ENCODE measurements around the gene C16orf87.

Gene C16orf87

DNA sequence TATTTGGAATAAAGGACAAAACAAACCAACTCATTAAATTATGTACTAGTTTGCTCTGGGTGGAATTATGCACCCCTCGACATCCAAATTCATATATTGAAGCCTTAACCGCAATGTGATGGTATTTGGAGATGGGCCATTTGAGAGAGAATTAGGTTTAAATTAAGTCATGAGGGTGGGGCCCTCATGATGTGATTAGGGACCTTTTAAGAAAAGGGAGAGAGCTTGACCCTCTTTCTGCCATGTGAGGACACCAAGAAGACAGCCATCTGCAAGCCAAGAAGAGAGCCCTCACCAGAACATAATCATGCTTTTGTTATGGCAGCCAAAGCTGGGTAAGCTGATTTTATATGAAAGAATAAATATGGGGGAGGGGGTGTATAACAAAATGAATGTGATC is 2.0 kb downstream of the C16orf87 start:
- Mint-ChIP-seq H3K9me3 (no peaks in the 10 kb centered on the region), H3K27me3 (no peaks in the 10 kb centered on the region), H3K4me1 (peaks cover 48% of the 10 kb centered on the region), H3K4me3 (peak overlapping the region; percentile 100), H3K36me3 (ENCODE audit: low read depth) (peaks cover 10% of the 10 kb centered on the region), H3K27ac (peak overlapping the region; percentile 100)
- DNase-seq (no peak), ATAC-seq (no peak)

DNA sequence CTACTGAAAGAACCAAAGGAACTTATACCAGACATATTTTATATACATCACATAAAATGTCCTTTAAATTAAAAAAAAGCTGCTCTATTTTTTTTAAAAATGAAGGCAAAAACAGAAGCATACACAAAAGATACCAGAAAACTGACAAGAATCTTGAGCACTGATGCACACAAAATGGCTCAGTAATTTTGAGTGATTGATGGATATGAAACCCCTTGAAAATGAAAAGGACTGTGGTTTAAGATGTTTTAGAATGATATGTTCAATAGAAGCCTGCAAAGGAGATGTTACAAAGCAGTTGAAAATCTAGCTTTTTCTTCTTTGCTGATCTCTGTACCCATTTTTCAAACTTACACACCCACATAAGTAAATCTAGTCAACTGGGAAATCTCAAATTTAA is 2.7 kb downstream of the C16orf87 start:
- Mint-ChIP-seq H3K36me3 (ENCODE audit: low read depth) (peaks cover 15% of the 10 kb centered on the region), H3K9me3 (no peaks in the 10 kb centered on the region), H3K27ac (peak overlapping the region; percentile 100), H3K27me3 (no peaks in the 10 kb centered on the region), H3K4me3 (peak overlapping the region; percentile 37), H3K4me1 (peaks cover 52% of the 10 kb centered on the region)
- DNase-seq (no peak), ATAC-seq (no peak)

DNA sequence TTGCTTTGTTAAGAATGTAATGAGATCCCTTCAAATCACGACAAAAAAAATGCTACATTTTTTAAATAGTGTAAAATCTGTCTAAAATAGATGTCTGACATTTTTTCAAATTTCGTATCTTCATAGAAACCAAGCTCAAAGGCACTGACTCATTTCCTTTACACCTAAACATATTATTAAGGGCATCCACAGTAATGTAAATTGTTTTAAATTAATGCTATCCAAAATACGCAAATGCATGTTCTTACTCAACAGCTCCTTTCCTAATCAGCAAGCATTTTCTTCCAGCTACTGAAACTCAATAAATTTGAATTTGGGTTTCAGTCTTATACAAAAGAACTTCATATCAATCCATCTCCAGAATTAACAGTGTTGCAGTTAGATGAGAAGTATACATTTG is 4.3 kb downstream of the C16orf87 start:
- no peak for DNase-seq
- H3K27me3 Mint-ChIP-seq, result no peaks in the 10 kb centered on the region
- no peak for ATAC-seq
- H3K36me3 Mint-ChIP-seq (ENCODE audit: low read depth), result peaks cover 15% of the 10 kb centered on the region
- H3K9me3 Mint-ChIP-seq, result no peaks in the 10 kb centered on the region
- H3K4me3 Mint-ChIP-seq, result peak overlapping the region; percentile 33
- peaks cover 50% of the 10 kb centered on the region for H3K4me1 Mint-ChIP-seq
- H3K27ac Mint-ChIP-seq, result peak overlapping the region; percentile 38

DNA sequence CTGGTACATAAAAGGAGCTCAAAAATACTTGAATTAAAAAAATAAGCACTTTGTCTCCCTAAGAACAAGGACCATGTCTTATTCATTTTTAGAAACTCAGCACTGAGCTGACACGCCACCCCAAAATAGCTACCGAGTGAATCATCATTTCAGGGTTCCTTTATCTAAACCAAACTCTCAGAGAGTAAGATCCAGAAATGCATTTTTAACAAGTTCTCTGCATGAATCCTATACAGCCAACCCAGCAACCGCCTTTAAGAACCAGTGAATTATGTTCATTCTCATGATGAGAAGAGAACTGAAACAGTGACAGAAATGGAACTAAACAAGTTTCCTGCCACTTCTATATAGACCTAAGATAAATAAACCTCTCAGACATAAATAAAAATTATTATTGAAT is 8.7 kb downstream of the C16orf87 start:
- Mint-ChIP-seq H3K27ac (no peak overlapping the region), H3K36me3 (ENCODE audit: low read depth) (peaks cover 14% of the 10 kb centered on the region), H3K4me1 (peaks cover 28% of the 10 kb centered on the region), H3K9me3 (no peaks in the 10 kb centered on the region), H3K4me3 (no peak overlapping the region), H3K27me3 (no peaks in the 10 kb centered on the region)
- no peak for DNase-seq
- peak; percentile 87 for ATAC-seq

DNA sequence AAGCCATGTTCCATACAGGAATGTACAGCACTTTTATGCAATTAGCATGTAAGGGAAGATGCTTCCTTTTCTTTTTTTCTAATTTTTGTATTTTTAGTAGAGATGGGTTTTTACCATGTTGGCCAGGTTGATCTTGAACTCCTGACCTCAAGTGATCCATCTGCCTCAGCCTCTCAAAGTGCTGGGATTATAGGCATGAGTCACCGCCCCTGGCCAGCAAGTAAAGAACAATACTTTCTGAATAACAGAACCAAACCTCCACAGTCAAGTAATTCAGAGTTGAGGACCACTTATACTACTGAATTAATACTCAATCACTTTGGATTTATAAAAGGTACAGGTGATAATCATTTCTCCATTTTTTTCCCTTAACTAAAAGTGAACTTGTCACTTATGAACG is 13.0 kb downstream of the C16orf87 start:
- H3K36me3 Mint-ChIP-seq (ENCODE audit: low read depth), result peaks cover 33% of the 10 kb centered on the region
- peaks cover 5% of the 10 kb centered on the region for H3K9me3 Mint-ChIP-seq
- ATAC-seq (no peak), DNase-seq (no peak)
- peaks cover 38% of the 10 kb centered on the region for H3K4me1 Mint-ChIP-seq
- no peak overlapping the region for H3K27ac Mint-ChIP-seq
- no peak overlapping the region for H3K4me3 Mint-ChIP-seq
- no peaks in the 10 kb centered on the region for H3K27me3 Mint-ChIP-seq

DNA sequence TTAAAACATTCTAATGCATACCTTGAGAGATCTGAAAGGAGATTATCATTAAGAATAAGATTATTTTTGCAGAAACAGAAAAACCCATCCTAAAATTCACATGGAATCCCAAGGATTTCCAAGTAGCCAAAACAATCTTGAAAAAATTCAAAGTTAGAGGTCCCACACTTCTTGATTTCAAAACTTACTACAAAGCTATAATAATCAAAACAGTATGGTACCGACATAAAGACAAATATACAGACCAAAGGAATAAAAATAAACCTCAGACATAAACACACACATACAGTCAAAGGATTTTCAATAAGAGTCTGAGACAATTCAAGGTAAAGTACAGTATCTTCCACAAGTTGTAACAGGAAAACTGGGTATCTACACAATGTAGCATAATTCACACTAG is 16.2 kb downstream of the C16orf87 start:
- H3K4me1 Mint-ChIP-seq, result peaks cover 46% of the 10 kb centered on the region
- H3K4me3 Mint-ChIP-seq, result no peak overlapping the region
- DNase-seq (no peak), ATAC-seq (no peak)
- H3K27ac Mint-ChIP-seq, result no peak overlapping the region
- peaks cover 38% of the 10 kb centered on the region for H3K36me3 Mint-ChIP-seq (ENCODE audit: low read depth)
- H3K9me3 Mint-ChIP-seq, result peaks cover 5% of the 10 kb centered on the region
- H3K27me3 Mint-ChIP-seq, result no peaks in the 10 kb centered on the region

DNA sequence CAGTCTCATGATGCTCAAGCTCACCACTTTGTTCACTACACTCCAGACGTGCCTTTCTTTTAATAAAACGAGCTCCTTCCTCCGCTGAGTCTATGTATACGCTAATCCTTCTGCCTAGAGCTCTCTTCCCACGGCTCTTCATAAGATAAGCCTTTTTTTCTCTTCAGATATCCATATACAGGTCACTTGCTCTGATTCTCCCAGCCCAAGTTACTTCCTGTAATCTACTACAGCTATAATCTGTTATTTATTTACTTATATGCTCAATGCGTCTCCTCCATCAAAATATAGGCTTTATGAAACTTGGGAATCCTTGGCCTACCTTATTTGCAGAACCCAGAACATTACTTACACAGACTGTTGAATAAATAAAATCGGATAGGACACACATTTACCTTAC is 17.4 kb downstream of the C16orf87 start:
- H3K4me3 Mint-ChIP-seq, result no peak overlapping the region
- no peak overlapping the region for H3K27ac Mint-ChIP-seq
- peaks cover 5% of the 10 kb centered on the region for H3K9me3 Mint-ChIP-seq
- DNase-seq, result no peak
- no peak for ATAC-seq
- no peaks in the 10 kb centered on the region for H3K27me3 Mint-ChIP-seq
- H3K36me3 Mint-ChIP-seq (ENCODE audit: low read depth), result peaks cover 38% of the 10 kb centered on the region
- H3K4me1 Mint-ChIP-seq, result peaks cover 45% of the 10 kb centered on the region

DNA sequence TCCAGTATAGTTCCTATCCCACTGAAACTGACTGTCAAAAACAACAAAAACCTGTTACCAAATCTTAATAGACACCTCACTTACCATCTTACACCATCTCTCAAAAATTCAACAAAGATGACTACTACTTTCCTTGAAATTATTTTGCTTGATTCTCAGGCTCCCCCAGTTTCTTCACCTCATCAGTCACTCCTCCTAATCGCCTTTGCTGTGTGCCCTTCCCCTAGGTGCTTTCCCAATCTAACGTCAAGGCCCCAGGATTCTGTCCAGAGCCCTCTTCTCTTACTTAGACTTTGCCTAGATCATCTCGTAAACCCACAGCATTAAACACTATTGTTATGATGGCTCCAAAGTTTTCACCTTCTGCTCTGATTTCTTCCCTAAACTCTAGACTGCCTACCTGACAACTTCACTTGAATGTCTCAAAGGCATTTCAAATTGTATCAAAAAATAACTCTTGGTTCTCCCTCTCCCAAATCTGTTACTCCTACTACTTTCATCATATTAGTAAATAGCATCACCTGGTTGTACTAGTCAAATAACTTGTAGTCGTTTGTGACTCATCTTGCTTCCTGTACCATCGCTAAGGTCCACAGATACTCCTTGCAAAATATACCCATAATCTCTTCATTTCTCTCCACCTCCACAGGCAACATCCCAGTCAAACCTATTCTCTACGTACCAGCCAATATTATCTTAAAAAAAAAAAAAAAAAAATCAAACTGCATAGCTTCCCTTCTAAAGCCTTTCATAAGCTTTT is 18.0 kb downstream of the C16orf87 start:
- Mint-ChIP-seq H3K36me3 (ENCODE audit: low read depth) (peaks cover 45% of the 10 kb centered on the region), H3K9me3 (peaks cover 5% of the 10 kb centered on the region), H3K4me1 (peaks cover 42% of the 10 kb centered on the region), H3K27ac (peak overlapping the region; percentile 21), H3K27me3 (no peaks in the 10 kb centered on the region), H3K4me3 (no peak overlapping the region)
- ATAC-seq (peak; percentile 75), DNase-seq (no peak)

DNA sequence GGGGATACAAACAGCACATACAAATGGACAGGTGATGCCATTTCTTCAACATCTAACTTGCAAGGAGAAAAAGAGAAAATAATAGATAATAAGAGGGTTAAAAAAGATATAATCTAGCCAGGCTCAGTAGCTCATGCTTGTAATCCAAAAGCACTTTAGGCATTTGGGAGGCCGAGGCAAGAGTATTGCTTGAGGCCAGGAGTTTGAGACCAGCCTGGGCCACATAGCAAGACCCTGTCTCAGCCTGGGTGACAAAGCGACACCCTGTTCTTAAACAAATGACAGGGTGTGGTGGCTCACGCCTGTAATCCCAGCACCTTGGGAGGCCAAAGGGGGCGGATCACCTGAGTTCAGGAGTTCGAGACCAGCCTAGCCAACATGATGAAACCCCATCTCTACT is 19.3 kb downstream of the C16orf87 start:
- H3K9me3 Mint-ChIP-seq, result peaks cover 5% of the 10 kb centered on the region
- ATAC-seq (no peak), DNase-seq (no peak)
- H3K27ac Mint-ChIP-seq, result no peak overlapping the region
- no peaks in the 10 kb centered on the region for H3K27me3 Mint-ChIP-seq
- peaks cover 41% of the 10 kb centered on the region for H3K36me3 Mint-ChIP-seq (ENCODE audit: low read depth)
- H3K4me3 Mint-ChIP-seq, result no peak overlapping the region
- H3K4me1 Mint-ChIP-seq, result peaks cover 36% of the 10 kb centered on the region

DNA sequence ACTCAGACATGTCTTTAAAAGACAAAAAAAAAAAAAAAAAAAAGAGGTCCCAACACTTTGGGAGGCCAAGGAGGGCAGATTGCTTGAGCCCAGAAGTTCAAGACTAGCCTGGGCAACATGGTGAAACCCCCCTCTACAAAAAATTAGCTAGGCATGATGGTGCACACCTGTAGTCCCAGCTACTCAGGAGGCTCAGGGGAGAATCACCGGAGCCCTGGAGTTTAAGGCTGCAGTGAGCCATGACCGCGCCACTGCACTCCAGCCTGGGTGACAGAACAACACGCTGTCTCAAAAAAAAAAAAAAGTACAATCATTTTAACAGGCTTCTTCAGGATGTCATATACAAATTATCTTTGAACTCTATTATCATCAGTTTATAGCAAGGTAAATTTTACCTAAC is 22.0 kb downstream of the C16orf87 start:
- no peak overlapping the region for H3K4me3 Mint-ChIP-seq
- no peak for ATAC-seq
- no peak overlapping the region for H3K27ac Mint-ChIP-seq
- no peaks in the 10 kb centered on the region for H3K27me3 Mint-ChIP-seq
- peaks cover 29% of the 10 kb centered on the region for H3K36me3 Mint-ChIP-seq (ENCODE audit: low read depth)
- peaks cover 20% of the 10 kb centered on the region for H3K4me1 Mint-ChIP-seq
- no peak for DNase-seq
- H3K9me3 Mint-ChIP-seq, result peaks cover 5% of the 10 kb centered on the region

DNA sequence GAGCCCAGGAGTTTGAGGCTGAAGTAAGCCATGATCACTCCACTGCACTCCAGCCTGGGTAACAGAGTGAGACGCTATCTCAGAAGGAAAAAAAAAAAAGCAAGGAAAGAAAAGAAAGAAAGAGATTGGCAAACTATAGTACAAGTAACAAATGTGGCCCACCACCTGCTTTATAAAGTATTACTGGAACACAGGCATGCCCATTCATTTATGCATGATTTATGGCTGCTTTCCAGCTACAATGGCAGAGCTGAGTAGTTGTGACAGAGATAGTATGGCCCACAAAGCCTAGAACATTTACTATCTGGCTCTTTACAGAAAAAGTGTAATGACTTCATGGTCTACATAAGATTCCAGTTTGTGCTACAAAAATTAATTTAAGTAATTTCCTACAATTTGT is 23.6 kb downstream of the C16orf87 start:
- Mint-ChIP-seq H3K27ac (no peak overlapping the region), H3K4me3 (no peak overlapping the region), H3K36me3 (ENCODE audit: low read depth) (peaks cover 31% of the 10 kb centered on the region), H3K27me3 (no peaks in the 10 kb centered on the region), H3K9me3 (no peaks in the 10 kb centered on the region), H3K4me1 (peaks cover 13% of the 10 kb centered on the region)
- ATAC-seq (no peak), DNase-seq (no peak)

DNA sequence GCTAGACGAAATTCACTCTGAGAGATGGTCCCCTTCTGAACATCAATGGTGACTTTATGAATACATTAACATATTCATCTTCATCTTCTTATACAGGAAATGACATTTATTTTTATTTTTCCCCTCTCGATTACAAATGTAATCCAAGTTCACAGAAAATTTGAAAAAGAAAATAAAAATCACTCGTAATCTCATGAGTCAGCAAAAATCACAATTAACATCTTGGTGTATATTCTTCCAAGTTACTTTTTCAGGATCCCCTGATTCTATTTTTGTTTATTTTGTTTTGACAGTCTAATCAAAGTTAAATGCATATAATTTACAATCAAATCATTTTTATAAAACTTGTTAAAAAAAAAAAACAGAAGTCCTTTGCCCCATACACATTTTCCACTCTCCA is 27.6 kb downstream of the C16orf87 start:
- no peak overlapping the region for H3K4me3 Mint-ChIP-seq
- no peaks in the 10 kb centered on the region for H3K27me3 Mint-ChIP-seq
- ATAC-seq (no peak), DNase-seq (no peak)
- peaks cover 31% of the 10 kb centered on the region for H3K36me3 Mint-ChIP-seq (ENCODE audit: low read depth)
- no peak overlapping the region for H3K27ac Mint-ChIP-seq
- H3K9me3 Mint-ChIP-seq, result no peaks in the 10 kb centered on the region
- H3K4me1 Mint-ChIP-seq, result peaks cover 11% of the 10 kb centered on the region

DNA sequence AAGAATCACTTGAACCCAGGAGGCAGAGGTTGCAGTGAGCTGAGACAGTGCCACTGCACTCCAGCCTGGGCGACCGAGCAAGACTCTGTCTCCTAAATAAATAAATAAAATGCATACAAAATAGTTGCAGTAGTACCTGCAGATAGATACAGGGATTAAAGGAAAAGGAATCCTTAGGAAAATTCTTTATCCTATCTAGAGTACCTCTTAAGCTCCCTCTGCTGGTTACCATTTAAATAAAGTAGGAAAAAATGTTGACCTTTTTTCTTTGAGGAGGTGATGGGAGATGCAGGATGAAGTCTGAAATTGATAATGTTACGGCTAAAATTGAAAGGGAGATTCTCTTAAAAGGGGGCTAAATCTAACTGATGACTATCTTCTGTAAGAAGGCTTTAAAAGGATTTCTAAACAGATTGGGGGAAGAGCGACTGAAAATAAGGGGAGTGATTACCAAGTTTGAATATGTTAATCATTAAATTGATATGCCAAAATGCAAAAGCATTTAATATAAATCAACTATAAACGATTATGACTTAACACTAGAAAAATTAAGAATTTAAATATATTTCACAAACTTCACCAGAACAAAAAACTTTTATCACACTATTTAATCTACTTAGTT is 29.4 kb downstream of the C16orf87 start:
- DNase-seq (no peak), ATAC-seq (no peak)
- Mint-ChIP-seq H3K4me1 (peaks cover 11% of the 10 kb centered on the region), H3K9me3 (peaks cover 4% of the 10 kb centered on the region), H3K36me3 (ENCODE audit: low read depth) (peaks cover 30% of the 10 kb centered on the region), H3K4me3 (no peak overlapping the region), H3K27ac (no peak overlapping the region), H3K27me3 (no peaks in the 10 kb centered on the region)

DNA sequence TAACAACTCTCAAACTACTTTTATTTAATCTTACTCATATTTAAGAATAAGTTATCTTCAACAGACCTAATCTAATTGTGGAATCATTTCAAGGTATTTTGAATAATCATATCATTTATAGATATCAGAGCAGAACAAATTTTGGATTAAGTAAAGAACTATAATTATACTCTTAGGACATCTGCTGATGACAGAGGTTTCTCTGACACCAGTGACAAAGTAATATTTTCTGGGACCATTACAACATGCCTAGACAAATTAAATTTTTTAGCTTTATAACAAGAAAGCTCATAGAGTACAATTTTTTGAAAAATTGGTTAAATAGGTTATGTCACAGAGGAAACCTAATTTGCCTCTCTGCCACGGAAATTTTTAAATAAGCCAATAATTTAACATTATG is 30.5 kb downstream of the C16orf87 start:
- H3K36me3 Mint-ChIP-seq (ENCODE audit: low read depth), result peaks cover 32% of the 10 kb centered on the region
- ATAC-seq (no peak), DNase-seq (no peak)
- H3K27ac Mint-ChIP-seq, result no peak overlapping the region
- no peak overlapping the region for H3K4me3 Mint-ChIP-seq
- H3K27me3 Mint-ChIP-seq, result no peaks in the 10 kb centered on the region
- H3K9me3 Mint-ChIP-seq, result peaks cover 8% of the 10 kb centered on the region
- peaks cover 11% of the 10 kb centered on the region for H3K4me1 Mint-ChIP-seq

DNA sequence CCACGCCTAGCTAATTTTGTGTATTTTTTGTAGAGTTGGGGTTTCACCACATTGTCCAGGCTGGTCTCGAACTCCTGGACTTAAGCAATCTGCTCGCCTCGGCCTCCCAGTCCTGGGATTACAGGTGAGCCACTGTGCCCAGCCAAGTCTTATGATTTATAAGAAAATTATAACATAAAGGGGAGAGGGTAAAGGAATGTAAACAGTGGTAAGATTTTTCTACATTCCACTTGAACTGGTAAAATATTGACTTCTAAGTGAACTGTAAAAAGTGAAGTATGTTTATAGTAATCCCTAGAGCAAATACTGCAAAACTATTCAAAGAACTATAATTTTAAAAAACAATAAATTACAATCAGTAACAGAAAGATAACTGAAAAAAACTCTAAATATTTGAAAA is 33.5 kb downstream of the C16orf87 start:
- Mint-ChIP-seq H3K9me3 (peaks cover 26% of the 10 kb centered on the region), H3K36me3 (ENCODE audit: low read depth) (peaks cover 36% of the 10 kb centered on the region), H3K4me3 (no peak overlapping the region), H3K4me1 (no peaks in the 10 kb centered on the region), H3K27ac (no peak overlapping the region), H3K27me3 (no peaks in the 10 kb centered on the region)
- ATAC-seq, result no peak
- no peak for DNase-seq
